Colonic mucosa (tissue), 4 donors: ENCODE data around the gene TICRR. TPM values are rescaled to one million over a fixed set of nuclear protein-coding genes. Genes with fewer than 3 reads are reported as not detected.
"Not testable (repeated sequence)": the region's sequence is repeated elsewhere in the genome, so short reads cannot be mapped to it uniquely, and the experiment has no call there.

ENCODE experiments used
- DNase-seq: peaks from one replicate; pipeline ENCODE4 v3.0.0-alpha.2; 2020
- H3K27ac ChIP-seq: fragments of 200-600 bp; one replicate; pipeline ENCODE4 v1.8.0; 2021
- H3K27me3 ChIP-seq: fragments of 200-600 bp; one replicate; pipeline ENCODE4 v1.8.0; 2021
- H3K36me3 ChIP-seq: fragments of 200-600 bp; one replicate; pipeline ENCODE4 v1.8.0; 2021
- H3K4me1 ChIP-seq: fragments of 200-600 bp; one replicate; pipeline ENCODE4 v1.8.0; 2021; ENCODE audit warnings: mild to moderate bottlenecking
- H3K4me3 ChIP-seq: fragments of 200-600 bp; one replicate; pipeline ENCODE4 v1.8.0; 2021
- H3K9ac ChIP-seq, 2 donors: one replicate each; pipeline ENCODE4 v1.7.0; 2013; ENCODE audit warnings: control low read depth in 2 of 2, low read depth in 2 of 2, low read length in 2 of 2
- H3K9me3 ChIP-seq: fragments of 200-600 bp; one replicate; pipeline ENCODE4 v1.8.0; 2021
- CTCF ChIP-seq: fragments of 200-600 bp; IDR thresholded peaks from one replicate; pipeline ENCODE4 v1.8.0; 2022; ENCODE audit warnings: antibody characterized with exemption, mild to moderate bottlenecking
- intact Hi-C: fragments of 100-400 bp; cut with DNase I; formaldehyde crosslinking; loops from one replicate; pipeline ENCODE4 v1.14.1; 2022
- total RNA-seq, 2 donors: library from RNA; stranded (reverse); fragmentation: NEBNext Ultra II Directional in 1 of 2; extraction: Animal tissue kit (Norgen Biotek cat#: 25700) in 1 of 2; gene quantifications; one replicate each; pipeline ENCODE4 v1.2.1, GENCODE V29; 2021
- donor health status: healthy.
- donor health status: DM: no; HTN: no; CAD: no.
- donor health status: DM: no; HTN: no; CAD: no.

TICRR gene
- total RNA-seq, 2 donors from 2014 or later = 2.9 to 14.6 TPM

- no peak overlapping the region for H3K27ac ChIP-seq
- no peak for DNase-seq
- H3K4me3 ChIP-seq = no peak overlapping the region
- no peak overlapping the region for H3K9ac ChIP-seq
- no peak for TF ChIP-seq CTCF
- no peaks in the 10 kb centered on the region for H3K9me3 ChIP-seq
- no peaks in the 10 kb centered on the region for H3K36me3 ChIP-seq
- no peaks in the 10 kb centered on the region for H3K27me3 ChIP-seq
- intact Hi-C loops = no loop called here
- H3K4me1 ChIP-seq = no peaks in the 10 kb centered on the region
Measured at GRCh38 chr15:89569090-89569745, 6.1 kb upstream of the TICRR start.

- H3K36me3 ChIP-seq = no peaks in the 10 kb centered on the region
- TF ChIP-seq CTCF = no peak
- no peaks in the 10 kb centered on the region for H3K4me1 ChIP-seq
- H3K4me3 ChIP-seq = peak overlapping the region; percentile 98
- peak overlapping the region; percentile 54 to 61 for H3K9ac ChIP-seq
- intact Hi-C loops = no loop called here
- H3K27ac ChIP-seq = no peak overlapping the region
- H3K9me3 ChIP-seq = no peaks in the 10 kb centered on the region
- DNase-seq = peak; percentile 26
- H3K27me3 ChIP-seq = no peaks in the 10 kb centered on the region
Measured at GRCh38 chr15:89575656-89576416, 567 bp downstream of the TICRR start.

GRCh38 chr15:89576417-89576773, 1.1 kb downstream of the TICRR start:
- TF ChIP-seq CTCF = no peak
- Histone ChIP-seq H3K4me3 (peak overlapping the region; percentile 98), H3K9ac (peak overlapping the region in 1 of 2 donors; percentile 54), H3K9me3 (no peaks in the 10 kb centered on the region), H3K27ac (no peak overlapping the region), H3K27me3 (no peaks in the 10 kb centered on the region), H3K4me1 (no peaks in the 10 kb centered on the region), H3K36me3 (no peaks in the 10 kb centered on the region)
- intact Hi-C loops = no loop called here
- DNase-seq = no peak

GRCh38 chr15:89577776-89578115, 2.5 kb downstream of the TICRR start:
- intact Hi-C loops = no loop called here
- Histone ChIP-seq H3K27me3 (no peaks in the 10 kb centered on the region), H3K27ac (no peak overlapping the region), H3K9me3 (no peaks in the 10 kb centered on the region), H3K4me1 (no peaks in the 10 kb centered on the region), H3K9ac (no peak overlapping the region), H3K4me3 (no peak overlapping the region), H3K36me3 (no peaks in the 10 kb centered on the region)
- TF ChIP-seq CTCF = no peak
- no peak for DNase-seq

GRCh38 chr15:89578146-89578545, 2.9 kb downstream of the TICRR start:
- Histone ChIP-seq H3K9ac (no peak overlapping the region), H3K4me3 (no peak overlapping the region), H3K9me3 (no peaks in the 10 kb centered on the region), H3K36me3 (no peaks in the 10 kb centered on the region), H3K27ac (no peak overlapping the region), H3K4me1 (no peaks in the 10 kb centered on the region), H3K27me3 (no peaks in the 10 kb centered on the region)
- no peak for TF ChIP-seq CTCF
- intact Hi-C loops = no loop called here
- DNase-seq = no peak

GRCh38 chr15:89580747-89581146, 5.5 kb downstream of the TICRR start:
- H3K4me1 ChIP-seq, intact Hi-C loops, H3K9ac ChIP-seq, H3K36me3 ChIP-seq, H3K27ac ChIP-seq, H3K27me3 ChIP-seq, H3K4me3 ChIP-seq, DNase-seq, H3K9me3 ChIP-seq: not testable (repeated sequence)
